ENCODE measurements around the gene ULBP2. TPM values are rescaled to one million over a fixed set of nuclear protein-coding genes. Genes with fewer than 3 reads are reported as not detected.
"Not testable (repeated sequence)": the region's sequence is repeated elsewhere in the genome, so short reads cannot be mapped to it uniquely, and the experiment has no call there.

The ULBP2 gene
- total RNA-seq, 1 experiment from 2014 or later, result 0.56 TPM

DNA sequence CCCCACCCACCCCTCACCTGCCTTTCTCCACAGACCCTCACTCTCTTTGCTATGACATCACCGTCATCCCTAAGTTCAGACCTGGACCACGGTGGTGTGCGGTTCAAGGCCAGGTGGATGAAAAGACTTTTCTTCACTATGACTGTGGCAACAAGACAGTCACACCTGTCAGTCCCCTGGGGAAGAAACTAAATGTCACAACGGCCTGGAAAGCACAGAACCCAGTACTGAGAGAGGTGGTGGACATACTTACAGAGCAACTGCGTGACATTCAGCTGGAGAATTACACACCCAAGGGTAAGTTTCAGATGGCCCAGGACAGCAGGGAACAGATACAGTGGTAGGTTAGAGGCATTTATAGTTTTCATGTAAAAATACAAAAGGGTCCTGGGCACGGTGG, 3.5 kb downstream of the ULBP2 start:
- peak; percentile 21 for DNase-seq
- H3K9ac ChIP-seq (ENCODE audit: low read length); H3K4me1 ChIP-seq (ENCODE audit: low read length); H4K20me1 ChIP-seq (ENCODE audit: insufficient read depth, low read depth, low read length); H3K9me2 ChIP-seq (replicated peaks; ENCODE audit: insufficient read depth, low read length); H3K9me3 ChIP-seq (ENCODE audit: low read length); H3K36me3 ChIP-seq (ENCODE audit: insufficient read depth, low read length); H3K79me2 ChIP-seq (ENCODE audit: low read length); H3K27me3 ChIP-seq (ENCODE audit: low read length); H3K4me3 ChIP-seq (ENCODE audit: low read length); H3K27ac ChIP-seq (ENCODE audit: low read length); H3K4me2 ChIP-seq (ENCODE audit: low read depth, low read length, poor library complexity, severe bottlenecking); H2AFZ ChIP-seq (ENCODE audit: low read length): not testable (repeated sequence)

DNA sequence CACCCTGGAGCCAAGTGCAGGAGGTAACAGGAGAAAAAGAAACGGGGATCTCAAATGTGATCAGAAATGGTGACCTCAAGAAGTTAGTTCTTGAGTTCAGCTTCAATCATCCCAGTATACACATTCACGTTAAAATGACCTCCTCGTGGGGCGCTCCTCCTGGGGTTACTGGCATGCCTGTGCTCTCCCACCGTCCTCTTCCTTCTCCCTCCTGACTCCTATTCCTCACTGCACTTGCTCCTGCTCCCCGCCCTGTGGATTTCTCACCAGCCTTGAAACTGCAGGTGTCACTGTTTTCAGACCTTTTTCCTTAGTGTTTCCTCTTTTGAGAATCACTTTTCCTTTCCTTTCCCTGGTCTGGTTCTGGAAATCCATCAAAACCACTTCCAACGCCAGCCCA, 4.8 kb downstream of the ULBP2 start:
- H3K9me3 ChIP-seq (ENCODE audit: low read length); H3K4me2 ChIP-seq (ENCODE audit: low read depth, low read length, poor library complexity, severe bottlenecking); H3K4me1 ChIP-seq (ENCODE audit: low read length); DNase-seq; H4K20me1 ChIP-seq (ENCODE audit: insufficient read depth, low read depth, low read length); H3K9ac ChIP-seq (ENCODE audit: low read length); H3K9me2 ChIP-seq (replicated peaks; ENCODE audit: insufficient read depth, low read length); H3K27me3 ChIP-seq (ENCODE audit: low read length); H3K36me3 ChIP-seq (ENCODE audit: insufficient read depth, low read length); H2AFZ ChIP-seq (ENCODE audit: low read length); H3K27ac ChIP-seq (ENCODE audit: low read length); H3K79me2 ChIP-seq (ENCODE audit: low read length); H3K4me3 ChIP-seq (ENCODE audit: low read length): not testable (repeated sequence)

DNA sequence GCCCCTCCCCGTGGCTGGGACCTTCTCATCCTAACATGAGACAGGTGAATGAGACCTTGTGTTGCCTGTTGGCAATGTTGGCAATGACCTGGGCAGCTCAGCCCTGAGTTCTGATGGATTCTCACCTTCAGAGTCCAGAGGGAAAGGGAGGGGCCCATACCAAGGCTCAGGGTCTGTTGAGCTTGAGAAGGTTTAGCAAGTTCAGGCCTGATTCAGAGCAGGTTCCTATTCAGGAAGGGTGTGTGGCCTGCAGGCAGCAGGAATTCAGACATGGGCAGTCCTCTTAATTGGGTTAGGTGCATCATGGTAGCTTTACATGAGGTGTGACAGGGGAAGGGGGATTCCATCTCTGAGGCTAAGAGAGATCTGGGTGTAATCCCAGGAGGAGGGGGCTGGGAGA, 5.7 kb downstream of the ULBP2 start:
- H2AFZ ChIP-seq (ENCODE audit: low read length); H3K79me2 ChIP-seq (ENCODE audit: low read length); DNase-seq; H3K27ac ChIP-seq (ENCODE audit: low read length); H3K4me1 ChIP-seq (ENCODE audit: low read length); H3K4me3 ChIP-seq (ENCODE audit: low read length); H3K27me3 ChIP-seq (ENCODE audit: low read length); H3K9me3 ChIP-seq (ENCODE audit: low read length); H3K9me2 ChIP-seq (replicated peaks; ENCODE audit: insufficient read depth, low read length); H4K20me1 ChIP-seq (ENCODE audit: insufficient read depth, low read depth, low read length); H3K9ac ChIP-seq (ENCODE audit: low read length); H3K36me3 ChIP-seq (ENCODE audit: insufficient read depth, low read length); H3K4me2 ChIP-seq (ENCODE audit: low read depth, low read length, poor library complexity, severe bottlenecking): not testable (repeated sequence)

DNA sequence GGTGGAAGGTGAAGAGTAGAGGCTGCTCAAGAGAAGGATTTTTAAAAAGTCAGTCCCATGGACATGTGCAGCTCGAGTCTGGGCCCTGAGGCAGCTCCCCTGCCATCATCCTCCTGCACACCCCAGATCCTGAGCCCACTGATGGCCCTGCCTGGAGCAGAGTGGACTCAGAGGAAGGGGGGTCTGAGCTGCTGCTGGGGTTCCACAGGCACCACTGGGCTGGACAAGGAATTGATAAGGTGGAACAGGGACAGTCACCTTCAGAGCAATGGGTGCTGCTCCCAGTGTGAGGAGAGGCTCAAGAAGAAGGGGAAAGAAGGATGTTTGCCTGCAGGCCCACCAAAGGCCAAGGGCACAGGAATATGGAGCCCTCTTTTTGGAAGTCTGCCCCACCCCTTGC, 6.2 kb downstream of the ULBP2 start:
- Histone ChIP-seq H4K20me1 (ENCODE audit: insufficient read depth, low read depth, low read length) (no peaks in the 10 kb centered on the region), H3K4me2 (ENCODE audit: low read depth, low read length, poor library complexity, severe bottlenecking) (no peak overlapping the region), H3K27me3 (ENCODE audit: low read length) (no peaks in the 10 kb centered on the region), H3K9me2 (replicated peaks; ENCODE audit: insufficient read depth, low read length) (no peaks in the 10 kb centered on the region), H3K4me1 (ENCODE audit: low read length) (no peaks in the 10 kb centered on the region), H2AFZ (ENCODE audit: low read length) (no peak overlapping the region), H3K36me3 (ENCODE audit: insufficient read depth, low read length) (no peaks in the 10 kb centered on the region), H3K9ac (ENCODE audit: low read length) (no peak overlapping the region), H3K27ac (ENCODE audit: low read length) (no peak overlapping the region), H3K4me3 (ENCODE audit: low read length) (no peak overlapping the region), H3K9me3 (ENCODE audit: low read length) (no peaks in the 10 kb centered on the region), H3K79me2 (ENCODE audit: low read length) (no peaks in the 10 kb centered on the region)
- no peak for DNase-seq

DNA sequence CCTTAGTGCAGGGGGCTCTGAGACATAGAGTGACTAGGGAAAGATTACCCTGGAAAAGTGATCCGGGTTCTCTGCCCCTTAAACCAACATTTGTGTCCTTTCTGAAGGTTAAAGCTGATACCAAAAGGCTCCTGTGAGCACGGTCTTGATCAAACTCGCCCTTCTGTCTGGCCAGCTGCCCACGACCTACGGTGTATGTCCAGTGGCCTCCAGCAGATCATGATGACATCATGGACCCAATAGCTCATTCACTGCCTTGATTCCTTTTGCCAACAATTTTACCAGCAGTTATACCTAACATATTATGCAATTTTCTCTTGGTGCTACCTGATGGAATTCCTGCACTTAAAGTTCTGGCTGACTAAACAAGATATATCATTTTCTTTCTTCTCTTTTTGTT, 6.8 kb downstream of the ULBP2 start:
- no peak overlapping the region for H3K4me3 ChIP-seq (ENCODE audit: low read length)
- H3K9me2 ChIP-seq (replicated peaks; ENCODE audit: insufficient read depth, low read length), result no peaks in the 10 kb centered on the region
- no peaks in the 10 kb centered on the region for H4K20me1 ChIP-seq (ENCODE audit: insufficient read depth, low read depth, low read length)
- no peak overlapping the region for H3K27ac ChIP-seq (ENCODE audit: low read length)
- H2AFZ ChIP-seq (ENCODE audit: low read length), result no peak overlapping the region
- H3K4me1 ChIP-seq (ENCODE audit: low read length), result no peaks in the 10 kb centered on the region
- H3K4me2 ChIP-seq (ENCODE audit: low read depth, low read length, poor library complexity, severe bottlenecking), result no peak overlapping the region
- H3K27me3 ChIP-seq (ENCODE audit: low read length), result no peaks in the 10 kb centered on the region
- H3K9me3 ChIP-seq (ENCODE audit: low read length), result no peaks in the 10 kb centered on the region
- H3K79me2 ChIP-seq (ENCODE audit: low read length), result no peaks in the 10 kb centered on the region
- no peak overlapping the region for H3K9ac ChIP-seq (ENCODE audit: low read length)
- no peaks in the 10 kb centered on the region for H3K36me3 ChIP-seq (ENCODE audit: insufficient read depth, low read length)
- no peak for DNase-seq

DNA sequence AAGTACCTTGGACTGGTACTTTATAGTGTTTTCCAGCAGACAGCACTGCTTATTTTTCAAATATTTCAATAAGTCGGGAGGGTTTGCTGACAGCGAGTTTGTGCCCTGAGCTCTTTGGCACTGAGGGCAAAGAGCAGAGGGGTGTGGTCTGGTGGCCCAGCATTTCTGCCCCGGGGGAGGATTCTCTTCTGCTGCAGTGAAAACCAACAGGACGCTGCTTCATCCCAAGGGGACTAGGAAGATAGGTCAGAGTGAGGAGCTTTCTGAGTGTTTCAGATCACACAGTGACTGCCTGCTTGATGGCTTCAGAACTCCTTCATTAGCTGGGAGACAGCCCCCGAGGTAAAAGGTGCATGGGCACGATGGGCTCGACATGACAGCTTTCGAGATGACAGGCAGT, 8.6 kb downstream of the ULBP2 start:
- Histone ChIP-seq H3K9ac (ENCODE audit: low read length) (no peak overlapping the region), H3K9me2 (replicated peaks; ENCODE audit: insufficient read depth, low read length) (no peaks in the 10 kb centered on the region), H3K4me2 (ENCODE audit: low read depth, low read length, poor library complexity, severe bottlenecking) (no peak overlapping the region), H2AFZ (ENCODE audit: low read length) (no peak overlapping the region), H3K4me1 (ENCODE audit: low read length) (no peaks in the 10 kb centered on the region), H3K36me3 (ENCODE audit: insufficient read depth, low read length) (no peaks in the 10 kb centered on the region), H3K4me3 (ENCODE audit: low read length) (no peak overlapping the region), H4K20me1 (ENCODE audit: insufficient read depth, low read depth, low read length) (no peaks in the 10 kb centered on the region), H3K9me3 (ENCODE audit: low read length) (no peaks in the 10 kb centered on the region), H3K27me3 (ENCODE audit: low read length) (no peaks in the 10 kb centered on the region), H3K27ac (ENCODE audit: low read length) (no peak overlapping the region), H3K79me2 (ENCODE audit: low read length) (no peaks in the 10 kb centered on the region)
- DNase-seq, result no peak

DNA sequence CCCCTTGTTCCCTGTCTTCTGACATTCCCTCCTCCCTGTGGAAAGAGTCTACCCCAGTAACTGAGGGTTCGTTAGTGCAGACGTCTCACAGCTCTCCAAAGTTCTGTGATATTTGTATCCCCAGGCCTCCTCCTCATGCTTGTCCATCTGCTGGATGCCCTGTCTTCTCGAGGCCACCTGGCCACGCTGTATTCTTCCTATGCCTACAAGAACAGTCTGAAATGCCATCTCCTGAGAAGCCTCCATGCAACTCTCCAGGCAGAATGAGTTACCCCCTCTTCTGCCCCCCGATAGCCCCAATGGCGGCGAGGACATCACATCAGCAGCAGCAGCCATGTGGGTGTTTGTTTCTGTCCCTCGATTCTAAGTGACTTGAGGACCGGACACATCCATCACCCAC, 9.3 kb downstream of the ULBP2 start:
- Histone ChIP-seq H3K27me3 (ENCODE audit: low read length) (no peaks in the 10 kb centered on the region), H2AFZ (ENCODE audit: low read length) (no peak overlapping the region), H3K4me3 (ENCODE audit: low read length) (no peak overlapping the region)

DNA sequence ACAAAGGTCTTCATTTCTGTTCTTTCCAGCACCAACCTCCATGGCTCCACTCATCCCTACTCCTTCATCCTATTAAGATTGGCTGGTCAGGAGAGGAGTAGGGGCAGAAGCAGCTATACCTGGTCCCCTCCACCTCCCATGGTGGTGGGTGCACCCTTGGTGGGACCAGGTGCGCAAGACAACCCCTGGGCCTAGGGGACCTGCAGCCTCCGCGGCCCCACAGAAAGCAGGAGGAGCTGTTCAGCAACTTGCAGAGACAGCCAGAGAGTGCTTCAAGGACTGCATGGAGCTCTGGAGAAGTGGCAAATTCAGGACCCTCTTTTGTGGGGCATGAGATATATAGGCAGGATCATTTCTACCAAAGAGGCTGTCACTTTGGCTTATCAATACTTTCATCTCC, 9.8 kb downstream of the ULBP2 start:
- Histone ChIP-seq H3K9me2 (replicated peaks; ENCODE audit: insufficient read depth, low read length) (no peaks in the 10 kb centered on the region), H3K9ac (ENCODE audit: low read length) (no peak overlapping the region), H3K79me2 (ENCODE audit: low read length) (no peaks in the 10 kb centered on the region), H3K4me1 (ENCODE audit: low read length) (no peaks in the 10 kb centered on the region), H3K36me3 (ENCODE audit: insufficient read depth, low read length) (no peaks in the 10 kb centered on the region), H3K27ac (ENCODE audit: low read length) (no peak overlapping the region), H3K4me3 (ENCODE audit: low read length) (no peak overlapping the region), H3K4me2 (ENCODE audit: low read depth, low read length, poor library complexity, severe bottlenecking) (no peak overlapping the region), H2AFZ (ENCODE audit: low read length) (no peak overlapping the region), H3K9me3 (ENCODE audit: low read length) (no peaks in the 10 kb centered on the region), H3K27me3 (ENCODE audit: low read length) (no peaks in the 10 kb centered on the region), H4K20me1 (ENCODE audit: insufficient read depth, low read depth, low read length) (no peaks in the 10 kb centered on the region)
- no peak for DNase-seq

More for the DNA sequence above, 9.3 kb downstream of the ULBP2 start:
- Histone ChIP-seq H3K9me2 (replicated peaks; ENCODE audit: insufficient read depth, low read length) (no peaks in the 10 kb centered on the region), H3K27ac (ENCODE audit: low read length) (no peak overlapping the region), H3K36me3 (ENCODE audit: insufficient read depth, low read length) (no peaks in the 10 kb centered on the region), H3K4me1 (ENCODE audit: low read length) (no peaks in the 10 kb centered on the region), H3K9me3 (ENCODE audit: low read length) (no peaks in the 10 kb centered on the region), H3K79me2 (ENCODE audit: low read length) (no peaks in the 10 kb centered on the region), H3K9ac (ENCODE audit: low read length) (no peak overlapping the region), H3K4me2 (ENCODE audit: low read depth, low read length, poor library complexity, severe bottlenecking) (no peak overlapping the region), H4K20me1 (ENCODE audit: insufficient read depth, low read depth, low read length) (no peaks in the 10 kb centered on the region)
- no peak for DNase-seq

DNA sequence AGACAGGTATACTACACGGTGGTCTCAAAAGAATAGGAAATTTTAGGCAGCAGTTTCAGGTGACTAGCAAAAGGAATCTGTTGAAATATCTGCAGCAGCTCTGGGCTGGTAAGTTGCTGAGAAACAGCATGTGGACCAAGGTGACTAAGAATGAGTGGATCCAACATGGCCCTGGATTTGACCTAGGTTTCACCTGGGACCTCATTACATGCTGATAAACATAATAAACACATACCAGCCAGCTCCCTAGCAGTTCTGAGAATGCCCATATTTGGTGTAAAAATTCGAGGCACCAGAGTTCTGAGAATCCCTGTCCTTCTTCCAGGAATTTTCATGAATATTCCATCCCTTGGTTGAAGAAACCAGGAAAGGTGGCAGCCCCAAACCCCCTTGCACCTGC, 11.6 kb downstream of the ULBP2 start:
- not testable (repeated sequence) for H3K4me3 ChIP-seq (ENCODE audit: low read length); H3K27me3 ChIP-seq (ENCODE audit: low read length); H3K79me2 ChIP-seq (ENCODE audit: low read length); H3K9me3 ChIP-seq (ENCODE audit: low read length); H3K36me3 ChIP-seq (ENCODE audit: insufficient read depth, low read length); H3K27ac ChIP-seq (ENCODE audit: low read length); H3K9me2 ChIP-seq (replicated peaks; ENCODE audit: insufficient read depth, low read length); H4K20me1 ChIP-seq (ENCODE audit: insufficient read depth, low read depth, low read length); H3K9ac ChIP-seq (ENCODE audit: low read length); H2AFZ ChIP-seq (ENCODE audit: low read length); H3K4me1 ChIP-seq (ENCODE audit: low read length); H3K4me2 ChIP-seq (ENCODE audit: low read depth, low read length, poor library complexity, severe bottlenecking)
- DNase-seq, result peak; percentile 15

Measured in Karpas-422 (cell line).